ENCODE data around the gene WWOX. TPM values are rescaled to one million over a fixed set of nuclear protein-coding genes. Genes with fewer than 3 reads are reported as not detected.

Gene WWOX
- total RNA-seq, 3 donors from 2014 or later = 11.7 to 18.0 (median 13.8) TPM

DNA sequence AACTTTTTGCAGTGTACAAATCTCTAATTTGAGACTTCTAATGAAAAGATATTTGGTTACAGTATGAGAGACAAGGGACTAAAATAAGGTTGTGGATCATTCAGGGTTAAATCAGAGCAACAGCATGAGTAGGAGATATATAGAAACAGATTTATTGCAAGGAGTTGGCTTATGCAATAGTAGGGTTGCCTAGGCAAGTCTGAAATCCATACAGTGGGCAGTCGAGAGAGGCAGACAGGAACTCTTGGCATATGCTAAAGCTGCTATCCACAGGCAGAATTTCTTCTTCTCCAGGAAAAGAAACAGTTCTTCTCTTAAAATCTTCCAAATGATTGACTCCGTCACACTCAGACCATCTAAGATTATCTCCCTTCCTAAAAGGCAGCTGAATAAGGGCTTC, 1000.3 kb downstream of the WWOX start:
- ATAC-seq = no peak
- TF ChIP-seq, protein P1, sequence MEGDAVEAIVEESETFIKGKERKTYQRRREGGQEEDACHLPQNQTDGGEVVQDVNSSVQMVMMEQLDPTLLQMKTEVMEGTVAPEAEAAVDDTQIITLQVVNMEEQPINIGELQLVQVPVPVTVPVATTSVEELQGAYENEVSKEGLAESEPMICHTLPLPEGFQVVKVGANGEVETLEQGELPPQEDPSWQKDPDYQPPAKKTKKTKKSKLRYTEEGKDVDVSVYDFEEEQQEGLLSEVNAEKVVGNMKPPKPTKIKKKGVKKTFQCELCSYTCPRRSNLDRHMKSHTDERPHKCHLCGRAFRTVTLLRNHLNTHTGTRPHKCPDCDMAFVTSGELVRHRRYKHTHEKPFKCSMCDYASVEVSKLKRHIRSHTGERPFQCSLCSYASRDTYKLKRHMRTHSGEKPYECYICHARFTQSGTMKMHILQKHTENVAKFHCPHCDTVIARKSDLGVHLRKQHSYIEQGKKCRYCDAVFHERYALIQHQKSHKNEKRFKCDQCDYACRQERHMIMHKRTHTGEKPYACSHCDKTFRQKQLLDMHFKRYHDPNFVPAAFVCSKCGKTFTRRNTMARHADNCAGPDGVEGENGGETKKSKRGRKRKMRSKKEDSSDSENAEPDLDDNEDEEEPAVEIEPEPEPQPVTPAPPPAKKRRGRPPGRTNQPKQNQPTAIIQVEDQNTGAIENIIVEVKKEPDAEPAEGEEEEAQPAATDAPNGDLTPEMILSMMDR (IDR thresholded peaks at IDR 0.05) = no peak
- no peak overlapping the region for H3K4me3 ChIP-seq
- H3K9me3 ChIP-seq = no peaks in the 10 kb centered on the region
- no peaks in the 10 kb centered on the region for H3K4me1 ChIP-seq (ENCODE audit: low read depth)
- H3K36me3 ChIP-seq (ENCODE audit: low read depth) = no peaks in the 10 kb centered on the region
- no peak for DNase-seq
- intact Hi-C loops (cut with DNase I, micrococcal nuclease) = no loop called here

DNA sequence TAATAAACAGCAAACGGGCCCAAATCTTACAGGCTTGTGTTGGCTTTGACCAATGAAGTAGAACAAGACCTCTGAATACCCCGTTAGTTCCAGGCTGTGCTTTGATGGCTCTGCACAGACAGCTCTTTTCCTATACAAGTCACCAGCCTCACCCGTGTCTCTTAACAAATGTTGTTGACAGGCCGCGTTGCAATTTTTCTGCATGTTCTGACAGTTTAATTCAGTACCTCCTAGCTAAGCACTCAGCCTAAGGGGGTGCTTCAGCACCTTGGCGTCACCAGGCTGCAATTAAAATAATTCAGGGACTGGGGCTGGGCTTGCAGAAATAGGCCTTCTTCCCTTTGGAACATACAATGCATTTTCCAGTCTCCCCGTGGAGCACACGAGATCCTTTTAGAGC, 1001.0 kb downstream of the WWOX start:
- Histone ChIP-seq H3K4me1 (ENCODE audit: low read depth) (no peaks in the 10 kb centered on the region), H3K36me3 (ENCODE audit: low read depth) (no peaks in the 10 kb centered on the region), H3K9me3 (no peaks in the 10 kb centered on the region), H3K4me3 (no peak overlapping the region)
- TF ChIP-seq, protein P1 (IDR thresholded peaks at IDR 0.05) = no peak
- intact Hi-C loops (cut with DNase I, micrococcal nuclease) = no loop called here
- no peak for ATAC-seq
- no peak for DNase-seq

DNA sequence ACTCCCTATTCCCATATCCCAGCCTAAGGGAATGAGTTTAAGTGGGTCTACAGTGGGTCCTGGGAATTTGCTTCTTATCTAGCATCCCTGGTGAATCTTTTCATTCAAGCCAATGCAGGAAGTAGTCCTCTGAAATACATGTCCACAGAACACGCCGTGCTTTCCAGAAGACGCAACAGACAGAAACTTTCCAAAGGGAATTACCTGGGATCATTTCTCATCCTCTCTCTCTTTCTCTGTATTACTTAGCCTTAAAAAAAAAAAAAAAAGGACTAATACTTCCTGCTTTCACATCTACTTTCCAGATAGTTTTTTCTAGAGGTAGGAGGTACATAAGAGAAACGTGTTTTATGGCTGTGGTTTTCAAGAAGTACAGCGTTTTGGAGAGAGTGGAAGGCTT, 1002.0 kb downstream of the WWOX start:
- ATAC-seq (no peak), DNase-seq (no peak)
- no peaks in the 10 kb centered on the region for H3K4me1 ChIP-seq (ENCODE audit: low read depth)
- H3K36me3 ChIP-seq (ENCODE audit: low read depth) = no peaks in the 10 kb centered on the region
- no peak overlapping the region for H3K4me3 ChIP-seq
- no peaks in the 10 kb centered on the region for H3K9me3 ChIP-seq
- intact Hi-C loops (cut with DNase I, micrococcal nuclease) = no loop called here
- TF ChIP-seq, protein P1 (IDR thresholded peaks at IDR 0.05) = no peak

DNA sequence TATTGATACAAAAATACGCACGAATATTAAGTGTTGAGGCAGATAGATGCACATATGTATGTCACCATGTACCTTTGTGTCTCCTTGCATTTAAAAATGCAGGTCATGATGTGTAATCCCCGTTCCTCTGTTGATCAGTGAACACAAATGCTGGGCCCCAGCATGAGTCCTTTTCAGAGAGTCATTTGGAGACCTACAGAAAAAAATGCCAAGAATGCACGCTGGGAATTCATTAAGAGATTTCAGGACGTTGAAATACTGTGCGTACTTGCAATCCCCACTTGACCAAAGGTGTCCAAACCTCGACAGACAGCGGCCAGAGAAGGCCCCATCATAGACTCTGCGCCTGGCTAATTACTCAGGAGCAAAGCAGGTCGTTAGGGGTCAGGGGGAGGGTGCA, 1005.1 kb downstream of the WWOX start:
- no peak for DNase-seq
- Histone ChIP-seq H3K36me3 (ENCODE audit: low read depth) (no peaks in the 10 kb centered on the region), H3K9me3 (no peaks in the 10 kb centered on the region), H3K4me3 (no peak overlapping the region), H3K4me1 (ENCODE audit: low read depth) (no peaks in the 10 kb centered on the region)
- ATAC-seq = no peak
- intact Hi-C loops (cut with DNase I, micrococcal nuclease) = no loop called here
- TF ChIP-seq, protein P1 (IDR thresholded peaks at IDR 0.05) = no peak

DNA sequence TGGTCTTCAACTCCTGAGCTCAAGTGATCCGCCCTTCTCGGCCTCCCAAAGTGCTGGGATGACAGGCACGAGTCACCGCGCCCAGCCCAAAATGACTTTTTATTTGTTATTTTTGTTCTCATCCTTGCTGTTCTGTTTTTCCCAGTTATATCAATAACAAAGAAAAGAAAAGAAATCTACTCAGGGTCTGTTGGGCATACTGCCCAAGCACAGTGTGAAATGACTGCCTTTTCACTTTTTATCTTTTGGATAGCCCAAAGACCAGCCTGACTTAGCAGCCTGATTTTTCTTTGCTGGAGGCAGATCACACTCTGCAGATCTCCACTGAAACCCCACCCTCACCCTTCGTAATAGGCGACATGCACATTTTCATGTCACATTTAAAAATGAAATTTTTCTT, 1007.8 kb downstream of the WWOX start:
- TF ChIP-seq, protein P1 (IDR thresholded peaks at IDR 0.05) = no peak
- H3K36me3 ChIP-seq (ENCODE audit: low read depth) = no peaks in the 10 kb centered on the region
- intact Hi-C loops (cut with DNase I, micrococcal nuclease) = no loop called here
- no peaks in the 10 kb centered on the region for H3K4me1 ChIP-seq (ENCODE audit: low read depth)
- no peak for DNase-seq
- ATAC-seq = no peak
- H3K4me3 ChIP-seq = no peak overlapping the region
- no peaks in the 10 kb centered on the region for H3K9me3 ChIP-seq

DNA sequence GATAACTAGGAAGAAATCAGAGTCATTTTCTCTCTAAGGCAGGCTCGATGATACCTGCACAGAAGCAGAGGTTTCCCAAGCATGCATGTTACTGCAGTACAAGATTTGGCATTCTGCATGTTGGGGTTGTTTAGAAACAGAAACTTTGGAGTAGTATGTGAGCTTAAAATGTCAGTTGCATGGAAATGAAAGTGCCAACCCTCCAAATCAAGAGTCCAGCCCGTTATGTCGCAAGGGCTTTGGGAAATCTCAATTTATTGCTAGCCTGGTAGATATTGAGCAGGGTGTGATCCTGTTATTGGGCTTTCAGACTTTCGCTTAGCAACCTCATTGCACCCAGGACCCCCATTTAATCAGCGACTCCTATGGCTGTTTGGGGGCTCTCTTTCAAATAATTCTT, 1010.3 kb downstream of the WWOX start:
- H3K4me3 ChIP-seq = no peak overlapping the region
- ATAC-seq (no peak), DNase-seq (no peak)
- TF ChIP-seq, protein P1 (IDR thresholded peaks at IDR 0.05) = no peak
- H3K4me1 ChIP-seq (ENCODE audit: low read depth) = no peaks in the 10 kb centered on the region
- H3K36me3 ChIP-seq (ENCODE audit: low read depth) = no peaks in the 10 kb centered on the region
- no peaks in the 10 kb centered on the region for H3K9me3 ChIP-seq
- intact Hi-C loops (cut with DNase I, micrococcal nuclease) = no loop called here
